Pancreas (tissue), 10 donors: Measurements from ENCODE around the gene TRIAP1. TPM values are rescaled to one million over a fixed set of nuclear protein-coding genes. Genes with fewer than 3 reads are reported as not detected.

Source experiments
- ATAC-seq, 4 donors: fragments of 200-7000 bp; cut with Tn5 transposase; one replicate each; pipeline versions ENCODE4 v1.8.0 to v1.9.1; 2020; ENCODE audit warnings: mild to moderate bottlenecking in 4 of 4, moderate library complexity in 4 of 4
- DNase-seq, 6 donors: peaks; one replicate each; pipeline ENCODE4 v3.0.0-alpha.2; 2020
- FAIRE-seq: peaks from 2 replicates; lab custom pipeline; 2012; peaks lifted over from hg19 to GRCh38; lab: Jason Lieb, UNC
- H3K27ac ChIP-seq, 4 donors: fragments of 200-600 bp; sonication (generic); 1 replicate in 3 of 4; 2 replicates in 1 of 4; pipeline versions ENCODE4 v1.5.0 to v1.8.0; 2020
- H3K27me3 ChIP-seq, 4 donors: fragments of 200-600 bp; one replicate each; pipeline ENCODE4 v1.8.0; 2021
- H3K36me3 ChIP-seq, 3 donors: fragments of 200-600 bp; sonication (generic) in 1 of 3; one replicate each; pipeline versions ENCODE4 v1.5.0 to v1.8.0; 2020 to 2021
- H3K4me1 ChIP-seq, 3 donors: fragments of 200-600 bp; one replicate each; pipeline ENCODE4 v1.8.0; 2021
- H3K4me3 ChIP-seq, 4 donors: fragments of 200-600 bp; sonication (generic) in 2 of 4; one replicate each; pipeline versions ENCODE4 v1.5.0 to v1.8.0; 2020 to 2021
- H3K9me3 ChIP-seq, 4 donors: fragments of 200-600 bp; one replicate each; pipeline ENCODE4 v1.8.0; 2021
- CTCF ChIP-seq, 4 donors: fragments of 200-600 bp; sonication (generic) in 3 of 4; IDR thresholded peaks; one replicate each; pipeline versions ENCODE4 v1.5.0 to v1.8.0; 2021; ENCODE audit warnings: antibody characterized with exemption in 4 of 4
- WGBS, 2 donors: extraction: QIAGEN DNeasy Blood & Tissue Kit; methylation state at CpG; one replicate each; pipeline ENCODE4 v1.1.7; 2013; 5-methylcytosine and 5-hydroxymethylcytosine counted together
- intact Hi-C, 3 donors: fragments of 100-400 bp; cut with DNase I; formaldehyde crosslinking; loops; one replicate each; pipeline versions ENCODE4 v1.11.1 to v1.14.2; 2022
- polyA plus RNA-seq, 2 donors: library from polyadenylated mRNA; stranded (reverse); fragments of 200-250 nt; gene quantifications; one replicate each; pipeline ENCODE4 v1.2.3, GENCODE V29; 2013
- total RNA-seq, 6 donors: library from RNA; stranded (reverse); fragmentation: NEBNext Ultra II Directional in 4 of 6; extraction: Animal tissue kit (Norgen Biotek cat#: 25700) in 4 of 6; gene quantifications; one replicate each; pipeline versions ENCODE4 v1.2.1 to v1.2.4, GENCODE V29; 2021 to 2023
- donor health status: healthy with polysubstance abuse.
- donor health status: DM: no; HTN: no; CAD: no; lungs with moderate emphysema.
- donor health status: DM: no; HTN: no; CAD: no.
- donor health status: control.
- donor health status: control.
- donor health status: Bipolar disorder and iron deficiency.
- donor health status: DM: yes; HTN: yes; CAD: no.
- donor health status: DM: no; HTN: no; CAD: no.
- donor health status: DM: no; HTN: no; CAD: no.
- donor health status: DM: yes; HTN: yes; CAD: no.

Gene TRIAP1
- total and polyA plus RNA-seq, 8 donors = 13.9 to 25.8 (median 16.3) TPM

- no peak for FAIRE-seq
These were observed 32.1 kb downstream of the TRIAP1 start for GRCh38 chr12:120413901-120414695.

GRCh38 chr12:120412421-120412820 is 33.8 kb downstream of the TRIAP1 start:
- ATAC-seq (no peak), FAIRE-seq (no peak), DNase-seq (no peak)
- intact Hi-C loops = no loop called here
- TF ChIP-seq CTCF (IDR thresholded peaks at IDR 0.05) = no peak
- WGBS, 2 donors = 86 to 89% methylated on average over 7 of the region's 7 CpGs
- H3K9me3 ChIP-seq = no peaks in the 10 kb centered on the region
- no peaks in the 10 kb centered on the region for H3K27me3 ChIP-seq
- no peak overlapping the region for H3K4me3 ChIP-seq
- H3K4me1 ChIP-seq = peaks cover 5 to 11% (median 9%) of the 10 kb centered on the region in 3 donors
- H3K36me3 ChIP-seq = no peaks in the 10 kb centered on the region
- no peak overlapping the region for H3K27ac ChIP-seq

More at GRCh38 chr12:120413901-120414695, 32.1 kb downstream of the TRIAP1 start:
- no peak overlapping the region for H3K4me3 ChIP-seq
- TF ChIP-seq CTCF (IDR thresholded peaks at IDR 0.05) = no peak
- peaks cover 5 to 11% (median 9%) of the 10 kb centered on the region in 3 donors for H3K4me1 ChIP-seq
- peak; percentile 97 to 100 (median 99) for ATAC-seq
- intact Hi-C loops = no loop called here
- H3K9me3 ChIP-seq = no peaks in the 10 kb centered on the region
- DNase-seq = peak; percentile 73 to 88 (median 78)
- H3K27ac ChIP-seq = peak overlapping the region; percentile 50 to 64 (median 60)
- WGBS, 2 donors = 15 to 19% methylated on average over 13 of the region's 13 CpGs
- no peaks in the 10 kb centered on the region for H3K27me3 ChIP-seq
- no peaks in the 10 kb centered on the region for H3K36me3 ChIP-seq

GRCh38 chr12:120408771-120409170 is 37.4 kb downstream of the TRIAP1 start:
- no peak for TF ChIP-seq CTCF (IDR thresholded peaks at IDR 0.05)
- no peak for FAIRE-seq
- WGBS, 2 donors = 93 to 96% methylated on average over 11 of the region's 11 CpGs
- intact Hi-C loops = no loop called here
- no peak overlapping the region for H3K4me3 ChIP-seq
- H3K36me3 ChIP-seq = no peaks in the 10 kb centered on the region
- ATAC-seq = no peak
- no peaks in the 10 kb centered on the region for H3K9me3 ChIP-seq
- H3K27me3 ChIP-seq = no peaks in the 10 kb centered on the region
- H3K4me1 ChIP-seq = peaks cover 5 to 8% (median 7%) of the 10 kb centered on the region in 3 donors
- no peak for DNase-seq
- no peak overlapping the region for H3K27ac ChIP-seq

- intact Hi-C loops = no loop called here
- H3K4me3 ChIP-seq = no peak overlapping the region
- no peaks in the 10 kb centered on the region for H3K4me1 ChIP-seq
- WGBS, 2 donors = 92 to 96% methylated on average over 3 of the region's 3 CpGs
- no peaks in the 10 kb centered on the region for H3K36me3 ChIP-seq
- H3K9me3 ChIP-seq = no peaks in the 10 kb centered on the region
- TF ChIP-seq CTCF (IDR thresholded peaks at IDR 0.05) = no peak
- DNase-seq (no peak), FAIRE-seq (no peak), ATAC-seq (no peak)
- H3K27me3 ChIP-seq = no peaks in the 10 kb centered on the region
- no peak overlapping the region for H3K27ac ChIP-seq
These were observed 39.6 kb downstream of the TRIAP1 start for GRCh38 chr12:120406553-120406952.

- TF ChIP-seq CTCF (IDR thresholded peaks at IDR 0.05) = no peak
- H3K27me3 ChIP-seq = no peaks in the 10 kb centered on the region
- no peaks in the 10 kb centered on the region for H3K9me3 ChIP-seq
- DNase-seq (no peak), FAIRE-seq (no peak), ATAC-seq (no peak)
- no peak overlapping the region for H3K4me3 ChIP-seq
- WGBS, 2 donors = 90 to 95% methylated on average over 3 of the region's 3 CpGs
- intact Hi-C loops = no loop called here
- H3K36me3 ChIP-seq = no peaks in the 10 kb centered on the region
- H3K4me1 ChIP-seq = no peaks in the 10 kb centered on the region
- H3K27ac ChIP-seq = no peak overlapping the region
These were observed 40.1 kb downstream of the TRIAP1 start for GRCh38 chr12:120406069-120406468.
